HTR-8/SVneo (cell line): ENCODE results near the gene DOK6.

Source experiments
- DNase-seq: peaks from one replicate; pipeline ENCODE4 v3.0.0; 2011; ENCODE audit warnings: low spot score, mixed read lengths; ENCODE audit not compliant: insufficient read length
- FAIRE-seq: peaks from 2 replicates; lab custom pipeline; 2011; peaks lifted over from hg19 to GRCh38; lab: Jason Lieb, UNC

The DOK6 gene

GRCh38 chr18:69885355-69885754, 484.7 kb downstream of the DOK6 start:
- no peak for DNase-seq
- no peak for FAIRE-seq

GRCh38 chr18:69885841-69886531, 485.3 kb downstream of the DOK6 start:
- no peak for FAIRE-seq

GRCh38 chr18:69887256-69887655, 486.6 kb downstream of the DOK6 start:
- FAIRE-seq: no peak
- no peak for DNase-seq

More at GRCh38 chr18:69885841-69886531, 485.3 kb downstream of the DOK6 start:
- DNase-seq: no peak

GRCh38 chr18:69889009-69889408, 488.3 kb downstream of the DOK6 start:
- FAIRE-seq (no peak), DNase-seq (no peak)

GRCh38 chr18:69890558-69890957, 489.9 kb downstream of the DOK6 start:
- no peak for DNase-seq
- FAIRE-seq: no peak

- no peak for FAIRE-seq
Measured at GRCh38 chr18:69894467-69894866, 493.8 kb downstream of the DOK6 start.

GRCh38 chr18:69895066-69896047, 494.7 kb downstream of the DOK6 start:
- FAIRE-seq (no peak), DNase-seq (no peak)

More at GRCh38 chr18:69894467-69894866, 493.8 kb downstream of the DOK6 start:
- DNase-seq: no peak

GRCh38 chr18:69897397-69898108, 496.9 kb downstream of the DOK6 start:
- DNase-seq (no peak), FAIRE-seq (no peak)

- DNase-seq: no peak
- no peak for FAIRE-seq
Measured at GRCh38 chr18:69898241-69898861, 497.7 kb downstream of the DOK6 start.
